GM21619 (cell line): Measurements from ENCODE around the gene TIFAB.

Source experiments
- ATAC-seq: cut with Tn5 transposase; IDR thresholded peaks from one replicate; pipeline ENCODE4 v1.9.1; 2021; ENCODE audit not compliant: unreplicated experiment

TIFAB gene

DNA sequence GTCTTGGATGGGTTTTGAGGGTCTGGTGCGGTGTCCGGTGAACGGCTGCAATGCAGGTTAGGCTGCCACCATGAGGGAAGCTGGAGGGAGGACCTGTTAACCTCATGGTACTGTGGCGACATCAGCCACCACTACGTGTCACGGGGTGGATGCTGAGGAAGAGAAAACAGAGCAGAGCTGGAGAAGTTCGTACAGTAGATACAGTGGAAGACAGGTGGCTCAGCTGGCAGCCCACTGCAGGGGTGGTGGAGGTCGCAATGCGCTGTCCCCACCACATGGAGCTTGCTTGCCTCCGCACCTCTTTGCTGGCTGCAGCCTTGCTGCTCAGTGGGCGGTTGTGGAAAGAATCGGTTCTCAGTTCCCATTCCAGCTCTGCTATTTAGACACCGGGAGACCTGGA is 7.8 kb downstream of the TIFAB start:
- ATAC-seq: no peak

DNA sequence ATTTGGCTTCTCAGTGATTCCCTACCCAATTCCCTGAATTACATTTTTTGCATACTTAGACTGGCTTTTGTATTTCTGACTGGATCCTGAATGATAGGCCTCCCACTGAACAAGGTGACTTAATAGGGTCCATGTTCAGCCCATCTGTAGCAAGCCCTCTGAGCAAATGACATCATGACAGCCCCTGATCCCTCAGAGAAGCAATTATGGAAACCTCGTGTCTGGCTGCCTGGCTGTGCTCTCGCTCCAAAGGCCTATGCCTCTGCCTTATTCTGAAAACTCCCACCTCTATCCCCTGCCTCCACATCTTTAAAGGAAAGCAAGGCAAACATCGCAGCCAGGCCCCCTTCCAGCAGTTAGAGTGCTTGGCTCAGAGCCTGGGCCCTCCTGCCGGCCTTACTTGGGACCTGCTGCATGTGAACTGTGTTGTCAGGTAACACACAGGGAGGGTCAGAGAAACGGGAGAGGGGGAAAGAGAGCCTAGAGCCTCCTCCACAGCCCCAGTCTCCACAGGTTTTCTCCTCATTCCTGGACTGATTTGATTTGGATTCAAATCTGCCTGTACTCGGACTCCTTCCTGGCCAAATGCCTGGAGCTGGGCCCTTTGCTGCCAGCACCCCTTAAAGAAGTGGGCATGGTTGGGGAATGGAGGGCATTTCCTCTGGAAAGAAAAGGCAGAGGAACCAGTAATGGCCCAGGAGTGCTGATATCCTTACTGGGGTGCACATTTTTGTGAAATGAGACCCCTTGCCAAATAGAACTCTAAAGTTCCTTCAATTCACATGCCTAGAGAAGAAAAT is 8.8 kb downstream of the TIFAB start:
- ATAC-seq: no peak

DNA sequence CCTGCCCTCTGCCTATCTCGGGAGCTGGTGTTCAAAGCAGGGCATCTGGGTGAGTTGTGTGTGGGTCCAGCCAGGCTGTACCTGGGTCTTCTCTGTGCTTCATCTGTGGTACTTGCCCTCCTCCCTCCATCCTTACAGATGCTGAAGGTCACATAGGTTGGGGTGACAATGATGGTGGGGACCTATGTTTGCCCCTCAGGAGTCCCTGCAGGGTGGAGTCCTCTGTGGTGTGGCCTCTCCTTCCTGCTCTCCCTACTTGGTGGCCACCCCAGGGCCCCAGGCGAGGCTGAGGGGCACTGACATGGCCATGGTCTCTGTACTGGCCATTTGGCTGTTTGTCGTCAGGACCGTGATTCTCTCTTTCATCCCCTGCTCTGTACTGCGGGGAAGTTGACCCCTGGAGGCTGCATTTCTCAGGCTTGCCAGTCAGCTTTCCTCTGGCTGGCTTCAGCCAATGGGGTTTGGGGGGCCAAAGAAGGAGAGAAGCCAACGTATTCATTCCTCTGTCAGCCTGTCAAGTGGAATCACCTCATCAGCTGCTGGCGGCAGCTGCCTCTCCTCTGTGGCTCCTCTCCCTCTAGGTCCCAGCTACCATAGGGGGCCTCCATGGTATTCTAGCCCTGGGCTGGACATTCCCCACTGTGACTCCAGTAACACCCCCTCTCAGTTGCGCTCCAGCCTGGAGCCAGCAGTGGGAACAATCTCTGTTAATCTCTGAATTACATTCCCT is 9.6 kb downstream of the TIFAB start:
- no peak for ATAC-seq

DNA sequence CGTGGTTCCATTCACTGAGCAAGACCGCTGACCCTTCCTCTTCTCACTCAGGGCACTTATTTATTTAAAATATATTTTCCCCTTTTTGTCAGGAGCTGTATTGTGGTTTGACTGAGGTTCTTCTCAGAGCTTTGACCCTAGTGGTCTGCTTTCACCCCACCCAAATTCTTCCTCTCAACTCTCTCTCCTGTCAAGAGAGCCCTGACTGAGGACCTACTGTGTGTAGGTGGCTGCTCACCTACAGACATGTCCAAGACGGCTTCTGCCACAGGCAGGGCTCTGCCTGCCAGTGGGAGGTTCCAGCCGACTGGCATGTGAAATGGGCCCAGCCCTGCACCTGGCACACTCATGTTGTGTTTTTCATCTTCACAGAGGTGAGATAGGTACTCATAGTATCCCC is 10.2 kb downstream of the TIFAB start:
- ATAC-seq: no peak

DNA sequence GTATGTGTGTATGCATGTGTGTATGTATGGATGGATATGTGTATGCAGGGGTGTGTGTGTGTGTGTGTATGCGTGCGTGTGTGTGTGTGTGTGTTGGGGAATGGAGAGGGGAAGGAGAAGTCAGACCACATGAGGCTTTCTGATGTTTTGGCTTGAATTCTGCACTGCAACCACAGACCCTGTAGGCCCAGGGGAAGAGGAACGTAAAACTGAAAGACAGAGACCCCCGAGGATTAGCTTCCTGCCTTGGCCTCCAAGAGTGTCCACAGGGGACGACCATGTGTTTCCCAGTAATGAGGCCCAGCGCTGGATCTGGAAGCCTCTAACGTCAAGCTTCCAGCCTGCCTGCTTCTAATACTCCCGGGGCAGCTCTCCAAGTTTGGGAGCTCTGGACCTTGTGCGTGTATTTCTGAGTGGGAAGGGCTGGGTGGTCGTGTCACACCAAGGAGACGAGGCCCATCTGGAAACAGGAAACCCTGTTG is 10.8 kb downstream of the TIFAB start:
- no peak for ATAC-seq

DNA sequence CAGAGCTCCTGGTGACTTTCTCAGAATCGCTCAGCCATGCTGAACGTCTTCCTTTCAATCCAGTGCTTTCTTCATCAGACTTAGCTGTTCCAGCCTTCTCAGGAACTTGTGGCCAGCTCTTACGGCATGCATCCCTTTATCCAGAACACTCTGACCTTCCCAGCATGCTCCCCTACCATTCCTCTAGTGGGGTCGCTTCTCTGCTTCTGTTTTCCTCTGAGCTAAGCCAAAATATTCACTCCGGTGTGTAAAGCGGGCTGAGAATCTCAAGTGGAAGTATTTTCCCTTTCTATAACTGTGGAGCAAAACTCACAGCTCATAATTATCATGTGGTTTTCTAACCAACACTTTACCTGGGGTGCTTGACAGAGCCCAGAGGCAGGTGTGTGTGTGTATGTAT is 11.2 kb downstream of the TIFAB start:
- ATAC-seq: no peak

DNA sequence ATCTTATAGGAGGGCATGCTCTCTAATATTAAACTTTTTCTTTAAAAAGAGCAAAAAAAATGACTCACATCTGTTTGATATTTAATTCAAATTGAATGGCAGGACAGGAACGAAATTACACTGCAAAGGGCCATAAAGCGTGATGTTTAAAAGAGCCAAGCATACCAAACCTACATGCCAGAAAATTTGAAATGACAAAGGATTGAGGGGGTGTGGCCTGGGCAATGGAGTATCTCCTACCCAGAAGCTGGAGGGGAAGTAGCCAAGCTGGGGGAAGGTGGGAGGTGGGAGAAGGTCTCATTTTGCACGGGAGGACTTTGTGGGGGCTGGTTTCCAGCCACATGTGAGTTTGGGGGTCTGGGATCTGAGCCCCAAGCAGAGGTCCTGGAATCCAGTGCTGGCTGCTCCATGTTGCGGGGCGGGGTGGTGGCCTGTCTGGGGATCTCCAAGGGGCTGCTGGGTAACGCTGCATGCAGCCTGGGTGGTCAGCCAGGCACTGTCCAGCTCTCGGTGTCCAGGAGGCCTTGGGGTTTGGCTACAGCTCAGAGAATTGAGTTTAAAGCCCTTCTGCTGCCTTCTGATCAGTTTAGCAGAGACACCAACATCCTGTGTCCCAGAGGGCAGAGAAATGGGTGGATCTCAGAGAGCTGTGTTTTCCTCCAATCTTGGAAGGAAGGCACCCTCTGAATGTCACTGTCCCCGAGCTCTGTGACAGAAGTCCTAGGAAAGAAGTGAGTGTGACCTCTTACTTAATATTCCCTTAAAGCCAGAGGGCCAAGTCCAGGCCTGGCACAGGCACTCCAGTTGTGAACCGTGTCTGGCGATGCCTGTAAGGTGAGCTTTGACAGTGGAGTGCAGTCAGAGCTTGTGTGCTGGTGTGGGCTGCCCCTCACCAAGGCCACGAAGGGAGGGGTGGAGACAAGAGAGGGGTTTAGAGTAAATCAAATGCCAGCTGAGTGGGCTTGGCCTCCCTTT is 12.6 kb downstream of the TIFAB start:
- ATAC-seq: no peak

DNA sequence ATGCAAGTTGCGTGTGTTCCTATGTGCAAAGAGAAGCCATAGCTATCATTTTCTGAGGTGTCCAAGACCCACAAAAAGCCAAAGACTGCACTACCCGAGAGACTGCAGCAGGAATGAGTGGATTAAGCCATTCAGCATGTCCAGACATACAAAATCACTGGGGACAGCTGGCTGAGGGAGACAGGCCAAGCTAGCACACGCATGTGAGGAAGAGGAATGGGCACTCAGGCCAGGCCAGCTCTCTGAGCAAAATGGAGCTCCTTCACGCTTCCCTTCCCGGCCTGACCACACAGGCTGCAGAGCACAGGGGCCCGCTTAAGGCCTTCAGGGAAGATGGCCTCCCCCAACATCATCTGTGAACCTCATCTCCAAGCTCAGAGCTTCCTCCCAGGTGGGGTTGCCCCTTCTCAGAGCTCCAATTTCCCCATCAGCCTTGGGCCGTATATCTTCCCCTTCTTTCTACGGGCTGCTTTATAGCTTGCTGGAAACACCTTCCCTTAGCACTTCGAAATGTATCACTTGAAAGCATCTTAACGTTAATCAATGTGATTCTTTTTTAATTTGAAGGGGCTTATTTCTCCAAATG is 13.4 kb downstream of the TIFAB start:
- ATAC-seq: no peak

DNA sequence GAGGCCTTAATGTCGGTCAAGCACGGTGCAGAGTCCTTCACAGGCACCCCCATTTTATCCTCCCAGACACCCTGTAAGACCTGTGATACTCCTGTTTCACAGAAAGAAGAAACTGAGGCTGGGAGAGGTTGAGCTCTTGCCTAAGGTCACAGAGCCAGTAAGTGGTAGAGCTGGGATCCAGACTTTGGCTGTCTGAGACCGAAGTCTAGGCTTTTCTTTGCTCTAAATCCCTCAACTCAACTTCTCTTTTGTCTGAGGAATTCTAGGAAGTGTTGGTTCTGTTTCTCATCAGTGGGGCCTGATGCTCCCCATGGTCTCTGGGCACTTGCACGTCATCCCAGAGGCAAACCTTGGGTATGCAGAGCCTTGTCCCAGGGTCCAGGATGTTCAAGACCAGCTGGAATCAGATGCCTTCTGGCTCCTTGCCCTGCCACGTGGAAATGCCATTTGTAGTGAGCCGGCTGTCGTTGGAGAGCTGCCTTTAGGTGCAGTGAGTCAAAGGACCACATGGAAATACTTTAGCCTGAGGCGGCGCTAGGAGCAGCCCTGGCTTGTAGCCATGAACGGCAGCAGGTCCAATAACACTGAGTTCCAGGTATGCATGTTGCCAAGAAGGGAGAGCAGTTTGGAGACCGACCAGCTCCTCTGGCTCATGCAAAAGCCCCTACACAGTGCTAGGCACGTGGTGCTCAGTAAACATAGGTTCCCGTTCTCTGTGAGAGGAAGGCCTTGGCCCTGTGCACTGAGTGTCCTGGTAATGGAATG is 14.2 kb downstream of the TIFAB start:
- no peak for ATAC-seq

DNA sequence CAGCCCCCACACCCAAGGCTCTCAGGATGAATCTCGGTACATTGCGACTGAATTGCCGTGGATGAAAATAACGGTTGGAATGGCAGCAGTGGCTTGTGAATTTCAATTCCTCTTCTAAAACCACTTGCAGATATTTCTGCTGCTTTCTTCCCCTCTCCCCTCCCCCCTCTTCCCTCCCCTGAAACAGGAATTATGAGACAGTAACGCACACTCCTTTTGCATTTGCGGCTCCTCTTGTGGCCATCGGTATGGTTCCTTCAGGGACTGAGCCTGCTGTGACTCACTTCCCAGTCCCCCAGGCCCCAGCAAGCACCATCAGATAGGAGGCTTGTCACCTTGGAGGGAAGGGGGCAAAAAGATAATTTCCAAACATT is 14.7 kb downstream of the TIFAB start:
- no peak for ATAC-seq

DNA sequence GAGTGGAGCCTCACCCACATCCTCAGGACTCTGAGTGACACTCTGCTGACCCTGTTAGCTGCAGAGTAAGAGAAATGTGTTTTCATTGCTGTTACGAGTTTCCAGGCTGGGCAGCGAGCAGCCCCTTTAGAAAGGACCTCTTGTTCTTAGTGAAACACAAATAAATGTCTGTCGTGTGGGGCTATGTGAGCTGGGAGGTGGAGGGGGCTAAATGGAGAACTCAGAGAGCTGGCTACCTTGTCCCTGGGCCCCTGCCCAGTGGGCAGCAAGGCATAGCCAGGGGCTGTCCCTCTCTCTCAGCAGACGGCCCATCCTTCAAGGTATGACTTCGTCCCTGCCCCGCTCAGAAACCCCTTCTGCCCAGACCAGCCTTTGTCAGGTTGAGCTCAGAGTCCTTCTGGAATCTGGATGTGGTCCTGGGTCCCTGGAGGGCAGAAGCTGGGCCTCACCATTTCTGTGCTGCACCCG is 15.2 kb downstream of the TIFAB start:
- no peak for ATAC-seq

DNA sequence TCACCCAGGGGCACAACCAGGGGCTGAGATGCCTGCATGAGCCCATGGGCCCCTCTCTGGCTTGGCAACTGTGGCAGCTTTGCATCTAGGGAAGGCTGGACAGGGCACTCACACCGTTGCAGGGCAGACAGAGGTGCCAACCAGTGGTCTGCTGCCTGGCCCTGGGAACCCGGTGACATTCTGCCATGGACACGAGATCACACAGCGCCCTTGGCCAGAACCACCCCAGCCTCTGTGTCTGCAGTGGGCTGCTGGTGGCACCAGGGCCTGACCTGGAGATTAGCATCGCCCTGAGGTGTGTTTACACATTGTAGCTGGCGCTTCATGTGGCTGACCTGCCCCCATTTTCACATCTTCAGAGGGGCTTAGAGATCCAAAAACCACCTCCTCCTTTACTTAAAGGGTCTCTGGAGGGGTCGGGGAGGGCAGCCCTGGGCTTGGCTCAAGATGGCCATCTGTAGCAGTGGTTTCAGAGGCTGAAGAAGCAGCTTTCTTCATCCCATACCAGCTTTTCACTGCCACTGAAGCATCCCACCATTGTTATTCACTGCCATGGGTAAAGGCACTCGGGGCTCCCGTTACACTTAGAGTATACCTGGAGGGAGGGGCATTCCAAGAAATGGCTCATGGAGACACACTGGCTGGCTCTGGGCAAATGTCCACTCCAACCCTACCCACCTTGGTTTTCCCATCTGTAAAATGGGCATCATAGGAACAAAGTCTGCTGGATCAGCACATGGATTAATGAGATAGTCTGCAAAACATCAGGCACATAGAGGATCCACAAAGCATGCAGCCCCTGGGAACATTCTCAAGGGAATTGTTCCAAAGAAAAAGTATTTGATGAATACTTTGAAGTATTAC is 16.5 kb downstream of the TIFAB start:
- no peak for ATAC-seq

DNA sequence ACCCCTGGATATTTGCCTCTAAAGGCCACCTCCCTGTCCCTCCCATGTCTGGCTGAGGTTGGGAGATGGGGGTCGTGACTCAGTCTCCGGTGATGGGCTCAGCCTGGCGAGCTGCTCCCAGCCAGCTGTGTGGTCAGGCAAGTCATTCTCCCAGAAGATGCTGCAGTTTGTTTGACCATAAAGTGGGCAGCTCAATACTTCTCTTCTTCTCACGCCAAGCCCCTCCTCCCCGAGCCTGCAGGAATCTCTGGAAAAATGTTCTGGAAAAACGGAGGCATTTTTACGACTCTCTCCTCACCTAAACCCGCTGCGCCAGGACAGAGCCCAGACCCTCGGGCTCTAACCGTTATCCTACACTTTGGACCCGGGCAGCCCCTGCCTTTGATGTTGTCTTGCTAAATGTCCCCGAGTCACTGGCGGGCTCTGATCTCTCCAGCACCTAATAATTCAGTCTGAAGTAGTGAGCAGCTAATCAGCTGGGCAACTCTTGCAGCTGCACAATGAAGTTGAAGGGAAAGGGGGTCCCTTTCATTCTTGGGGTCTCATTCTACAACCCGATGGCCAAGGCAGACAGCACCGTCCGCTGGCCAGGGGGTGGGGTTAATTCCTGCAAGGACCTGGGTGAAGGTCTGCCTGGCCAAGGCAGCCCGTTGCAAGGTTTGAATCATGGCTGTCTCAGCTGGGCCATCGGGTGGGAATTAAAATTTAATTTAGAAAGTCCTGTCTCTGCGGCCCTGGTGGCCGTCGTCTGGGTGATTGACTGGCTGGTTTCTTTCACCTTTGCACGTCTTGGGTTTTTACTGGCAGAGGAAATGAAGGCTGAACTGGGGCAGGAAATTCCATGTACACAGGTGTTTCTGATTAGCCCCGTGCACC is 17.3 kb downstream of the TIFAB start:
- ATAC-seq: no peak

DNA sequence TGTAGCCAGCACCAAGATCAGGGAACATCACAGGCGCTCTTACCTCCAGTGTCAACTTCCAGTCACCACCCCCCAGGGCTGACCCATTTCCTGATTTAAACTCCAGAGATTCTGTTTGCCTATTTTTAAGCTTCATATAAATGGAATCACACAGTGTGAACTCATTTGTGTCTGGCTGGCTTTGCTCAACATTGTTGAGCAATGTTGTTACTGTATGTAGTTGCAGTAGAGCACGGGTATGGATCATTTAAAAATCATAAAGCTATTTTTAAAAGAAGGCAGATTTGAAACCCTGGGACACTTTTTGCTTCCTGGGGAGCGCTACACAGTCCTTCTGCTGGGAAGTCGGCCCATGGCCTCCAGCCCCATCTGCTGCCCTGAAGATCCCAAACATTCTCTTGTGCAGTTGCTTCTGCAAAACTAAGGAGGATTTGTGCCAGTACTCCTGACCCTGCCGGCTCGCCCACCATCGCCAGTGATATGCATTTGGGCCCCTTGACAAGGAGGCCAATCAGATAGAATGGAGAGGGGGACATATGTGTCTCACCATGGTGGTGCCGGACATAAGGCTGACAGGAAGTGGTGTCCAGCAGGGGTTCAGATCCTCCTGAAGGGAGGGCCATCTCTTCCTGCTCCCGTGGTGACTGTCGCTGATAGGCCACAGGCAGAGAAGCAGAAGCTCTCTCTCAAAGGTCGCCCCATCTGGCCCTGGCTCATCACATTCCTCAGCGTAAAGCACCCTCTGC is 18.3 kb downstream of the TIFAB start:
- ATAC-seq: no peak

DNA sequence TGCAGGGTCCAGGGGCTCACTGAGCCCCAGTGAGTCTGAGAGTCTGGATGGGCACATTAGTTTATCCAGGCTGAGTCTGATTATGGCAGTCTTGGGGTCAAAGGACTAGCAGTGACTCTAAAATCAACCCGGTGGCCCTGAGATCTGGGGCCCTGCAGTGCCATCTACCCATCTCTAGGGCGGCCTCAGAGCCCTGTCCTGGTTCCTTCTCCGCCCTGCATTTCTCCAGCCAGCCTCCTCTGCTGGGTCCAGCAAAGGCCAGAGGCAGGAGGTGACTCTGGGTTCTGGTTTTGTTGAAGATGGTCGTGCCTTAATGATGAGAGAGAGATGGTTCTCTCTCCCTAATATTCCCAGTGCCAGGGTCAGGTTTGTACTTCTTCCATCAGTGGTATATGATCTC is 20.0 kb downstream of the TIFAB start:
- no peak for ATAC-seq

DNA sequence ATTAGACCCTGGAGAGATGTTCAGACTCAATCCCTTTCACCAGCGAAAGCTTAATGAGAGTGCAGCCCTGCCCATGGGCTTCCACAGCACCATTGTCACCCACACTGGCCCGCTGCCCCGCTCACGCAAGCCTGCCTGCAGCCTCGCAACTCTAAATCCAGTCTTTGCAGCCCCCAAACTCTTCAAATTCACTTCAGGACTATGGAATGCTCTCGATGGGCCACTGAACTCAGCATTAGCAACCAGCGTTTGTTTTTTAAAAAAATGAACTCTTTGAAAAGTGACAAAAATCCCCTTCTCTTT is 22.1 kb downstream of the TIFAB start:
- ATAC-seq: no peak

DNA sequence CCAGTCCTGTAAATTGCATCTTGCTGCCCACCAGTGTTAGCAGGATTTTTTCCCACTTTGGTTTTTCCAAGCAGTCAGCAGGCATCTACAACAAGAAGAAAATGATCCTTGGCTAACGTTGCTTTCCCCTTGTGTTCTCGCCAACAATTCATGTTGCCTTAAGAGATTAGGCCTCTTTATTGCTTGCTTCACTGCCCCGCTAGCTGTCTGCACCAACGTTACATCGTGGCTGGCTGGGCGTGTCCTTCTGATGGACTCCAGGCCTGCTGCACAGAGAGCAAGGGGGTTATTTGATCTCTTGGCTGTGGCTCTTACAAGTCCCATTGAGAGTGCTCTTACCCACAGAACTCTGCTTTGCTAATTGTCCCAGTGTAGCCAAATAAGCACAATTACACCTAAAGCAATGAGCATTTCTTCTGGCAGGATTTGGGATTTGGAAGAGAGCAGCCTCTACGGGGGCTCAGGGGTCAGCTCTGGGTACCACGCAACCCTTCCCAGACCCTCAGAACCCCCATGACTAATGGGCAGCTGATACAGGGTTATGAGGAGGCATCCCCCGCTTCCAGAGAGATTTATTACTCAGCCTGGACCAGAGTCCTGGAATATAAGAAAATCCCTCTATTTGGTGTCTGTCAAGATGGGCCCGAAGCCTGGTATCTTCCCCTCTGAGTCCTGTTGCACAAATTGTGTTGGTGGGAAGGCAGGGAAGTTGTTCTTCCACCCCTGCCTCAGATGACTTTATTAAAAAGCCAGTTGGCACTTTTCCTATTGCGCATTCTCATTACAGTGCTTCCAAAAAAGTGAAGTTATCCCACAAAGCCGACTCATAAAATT is 22.6 kb downstream of the TIFAB start:
- no peak for ATAC-seq
